Measurements from ENCODE around the gene ITGA6. TPM values are rescaled to one million over a fixed set of nuclear protein-coding genes. Genes with fewer than 3 reads are reported as not detected.

Gene ITGA6
- total RNA-seq, 1 experiment from 2014 or later, result 75.9 TPM

GRCh38 chr2:172516299-172516698, 88.9 kb downstream of the ITGA6 start:
- Histone ChIP-seq H3K27ac (ENCODE audit: low read length) (no peak overlapping the region), H3K4me3 (ENCODE audit: low read depth in 2 of 2, low read length in 2 of 2) (no peak overlapping the region), H3K9me3 (ENCODE audit: control insufficient read depth, insufficient read depth, low read depth, low read length) (no peaks in the 10 kb centered on the region; the same call in 1 of the 2 replicates), H3K27me3 (ENCODE audit: control insufficient read depth, insufficient read depth, low read length) (no peaks in the 10 kb centered on the region), H3K4me1 (ENCODE audit: control insufficient read depth, insufficient read depth, low read length) (no peaks in the 10 kb centered on the region), H3K36me3 (ENCODE audit: control insufficient read depth, insufficient read depth, low read length) (no peaks in the 10 kb centered on the region)
- POLR2A ChIA-PET, result no interaction called here
- no peak for DNase-seq (ENCODE audit: low read depth, low spot score)
- no peak for ATAC-seq
- in situ Hi-C loops (cut with HindIII; ENCODE audit: low pct_unique_long_range_greater_than_20kb, low sequenced_read_pairs), result no loop called here
- TF ChIP-seq SIN3A (IDR thresholded peaks at IDR 0.05; ENCODE audit: borderline replicate concordance, insufficient read depth, low read depth, low read length) (no peak), POLR2AphosphoS5 (IDR thresholded peaks at IDR 0.05; ENCODE audit: low read depth, low read length) (no peak), CTCF (IDR thresholded peaks at IDR 0.05) (no peak), TCF7L2 (IDR thresholded peaks at IDR 0.05; ENCODE audit: low read depth, low read length) (no peak), REST (IDR thresholded peaks at IDR 0.05; ENCODE audit: insufficient read depth in 1 of 2, low read depth in 2 of 2, low read length in 1 of 2) (no peak)
- BruUV-seq (replicated peaks), result no TSS peak
- intact Hi-C loops (cut with micrococcal nuclease; ENCODE audit: unreplicated experiment), result no loop called here
- CTCF ChIA-PET, result no interaction called here

GRCh38 chr2:172518995-172519394, 91.6 kb downstream of the ITGA6 start:
- H3K27ac ChIP-seq (ENCODE audit: low read length), result no peak overlapping the region
- POLR2A ChIA-PET, result no interaction called here
- no peaks in the 10 kb centered on the region for H3K36me3 ChIP-seq (ENCODE audit: control insufficient read depth, insufficient read depth, low read length)
- DNase-seq (ENCODE audit: low read depth, low spot score) (no peak), ATAC-seq (no peak)
- CTCF ChIA-PET, result no interaction called here
- TF ChIP-seq TCF7L2 (IDR thresholded peaks at IDR 0.05; ENCODE audit: low read depth, low read length) (no peak), REST (IDR thresholded peaks at IDR 0.05; ENCODE audit: insufficient read depth in 1 of 2, low read depth in 2 of 2, low read length in 1 of 2) (no peak), CTCF (IDR thresholded peaks at IDR 0.05) (no peak), POLR2AphosphoS5 (IDR thresholded peaks at IDR 0.05; ENCODE audit: low read depth, low read length) (no peak), SIN3A (IDR thresholded peaks at IDR 0.05; ENCODE audit: borderline replicate concordance, insufficient read depth, low read depth, low read length) (no peak)
- no peaks in the 10 kb centered on the region for H3K9me3 ChIP-seq (ENCODE audit: control insufficient read depth, insufficient read depth, low read depth, low read length)
- no peak overlapping the region for H3K4me3 ChIP-seq (ENCODE audit: low read depth in 2 of 2, low read length in 2 of 2)
- no peaks in the 10 kb centered on the region for H3K4me1 ChIP-seq (ENCODE audit: control insufficient read depth, insufficient read depth, low read length)
- BruUV-seq (replicated peaks), result no TSS peak
- in situ Hi-C loops (cut with HindIII; ENCODE audit: low pct_unique_long_range_greater_than_20kb, low sequenced_read_pairs), result no loop called here
- intact Hi-C loops (cut with micrococcal nuclease; ENCODE audit: unreplicated experiment), result no loop called here
- no peaks in the 10 kb centered on the region; the same call in 1 of the 2 replicates for H3K27me3 ChIP-seq (ENCODE audit: control insufficient read depth, insufficient read depth, low read length)
